ES-I3 (cell line): Measurements from ENCODE around the gene CNIH2.
"Not testable (repeated sequence)": the region's sequence is repeated elsewhere in the genome, so short reads cannot be mapped to it uniquely, and the experiment has no call there.

Experiments used
- H3K36me3 ChIP-seq: 2 replicates; pipeline ENCODE4 v1.6.1; 2013; ENCODE audit warnings: mild to moderate bottlenecking, low read length, control low read depth, moderate library complexity; ENCODE audit not compliant: insufficient read depth
- H3K4me1 ChIP-seq: 2 replicates; pipeline ENCODE4 v1.6.1; 2013; ENCODE audit warnings: mild to moderate bottlenecking, control low read depth, low read length; ENCODE audit not compliant: insufficient read depth
- H3K9ac ChIP-seq: 2 replicates; pipeline ENCODE4 v1.6.1; 2013; ENCODE audit warnings: low read depth, mild to moderate bottlenecking, low read length, moderate library complexity
- H3K9me3 ChIP-seq: 2 replicates; pipeline ENCODE4 v1.6.1; 2013; ENCODE audit warnings: mild to moderate bottlenecking, low read length, moderate library complexity; ENCODE audit not compliant: control insufficient read depth, insufficient read depth

Gene CNIH2

DNA sequence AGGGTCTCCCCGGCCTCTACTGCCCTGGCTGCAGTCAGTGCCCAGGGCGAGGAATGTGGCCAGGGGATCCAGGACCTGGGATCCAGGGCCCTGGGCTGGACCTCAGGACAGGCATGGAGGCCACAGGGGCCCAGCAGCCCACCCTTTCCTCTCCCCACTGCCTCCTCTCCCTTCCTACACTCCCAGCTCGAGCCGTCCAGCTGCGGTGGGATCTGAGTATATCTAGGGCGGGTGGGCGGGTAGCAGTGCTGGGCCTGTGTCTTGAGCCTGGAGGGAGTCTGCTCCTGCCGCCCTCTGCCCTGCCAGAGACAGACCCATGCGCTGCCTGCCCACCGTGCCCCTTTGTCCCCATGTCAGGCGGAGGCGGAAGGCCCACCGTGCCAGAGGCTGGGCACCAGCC is 1.4 kb upstream of the CNIH2 start:
- H3K9ac ChIP-seq, H3K9me3 ChIP-seq, H3K4me1 ChIP-seq: not testable (repeated sequence)
- H3K36me3 ChIP-seq: peaks cover 17% of the 10 kb centered on the region; the same call in 1 of the 2 replicates

DNA sequence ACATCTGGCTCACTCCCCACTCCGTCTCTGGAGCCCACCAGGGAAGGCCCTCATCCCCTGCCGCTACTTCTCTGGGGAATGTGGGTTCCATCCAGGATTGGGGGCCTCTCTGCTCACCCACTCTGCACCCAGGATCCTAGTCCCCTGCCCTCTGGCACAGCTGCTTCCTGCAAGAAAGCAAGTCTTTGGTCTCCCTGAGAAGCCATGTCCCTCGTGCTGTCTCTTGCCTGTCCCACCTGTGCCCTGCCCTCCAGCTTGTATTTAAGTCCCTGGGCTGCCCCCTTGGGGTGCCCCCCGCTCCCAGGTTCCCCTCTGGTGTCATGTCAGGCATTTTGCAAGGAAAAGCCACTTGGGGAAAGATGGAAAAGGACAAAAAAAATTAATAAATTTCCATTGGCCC is 911 bp upstream of the CNIH2 start:
- H3K4me1 ChIP-seq, H3K9me3 ChIP-seq, H3K9ac ChIP-seq: not testable (repeated sequence)
- peaks cover 17% of the 10 kb centered on the region; the same call in 1 of the 2 replicates for H3K36me3 ChIP-seq

GRCh38 chr11:66278363-66279091 is 552 bp downstream of the CNIH2 start:
- peaks cover 10% of the 10 kb centered on the region; the same call in 1 of the 2 replicates for H3K4me1 ChIP-seq
- peaks cover 7% of the 10 kb centered on the region; the same call in 1 of the 2 replicates for H3K36me3 ChIP-seq
- peak overlapping the region; percentile 20; the same call in 1 of the 2 replicates for H3K9ac ChIP-seq
- no peaks in the 10 kb centered on the region for H3K9me3 ChIP-seq

DNA sequence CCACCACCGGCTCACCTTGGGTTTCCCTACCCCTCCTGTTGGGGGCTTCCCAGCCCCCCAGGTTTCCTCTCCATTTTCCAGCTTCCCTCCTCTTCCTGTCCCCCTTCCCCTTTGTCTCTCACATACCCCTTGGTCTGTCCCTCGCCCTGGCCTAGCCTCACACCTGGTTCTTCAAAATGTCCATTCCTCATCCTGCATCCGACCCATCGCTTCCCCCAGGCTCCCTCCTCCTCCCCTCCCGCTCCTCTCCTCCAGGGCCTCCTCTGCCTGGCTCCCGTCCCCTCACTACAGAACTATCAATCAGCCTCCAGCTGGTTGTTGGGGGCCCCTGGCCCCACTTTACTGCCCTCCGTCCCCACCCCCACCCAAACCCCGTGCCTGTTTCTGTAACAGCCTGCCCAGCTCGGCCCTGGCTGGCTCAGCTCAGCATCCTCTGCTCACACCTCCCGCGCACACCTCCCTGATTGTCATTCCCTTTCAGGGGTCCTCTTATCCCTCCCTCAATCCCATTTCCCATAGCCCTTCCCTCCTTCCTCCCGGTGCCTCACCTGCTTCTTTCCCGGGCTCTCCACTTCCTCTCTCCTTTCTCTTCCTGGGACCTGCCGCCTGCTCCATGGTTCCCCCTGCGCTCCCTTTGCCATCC is 1.2 kb downstream of the CNIH2 start:
- Histone ChIP-seq H3K4me1 (peaks cover 10% of the 10 kb centered on the region; the same call in 1 of the 2 replicates), H3K9ac (peak overlapping the region; percentile 20; the same call in 1 of the 2 replicates), H3K9me3 (no peaks in the 10 kb centered on the region), H3K36me3 (peaks cover 5% of the 10 kb centered on the region)

GRCh38 chr11:66280428-66280827 is 2.5 kb downstream of the CNIH2 start:
- no peaks in the 10 kb centered on the region; the same call in 1 of the 2 replicates for H3K36me3 ChIP-seq
- peaks cover 10% of the 10 kb centered on the region; the same call in 1 of the 2 replicates for H3K4me1 ChIP-seq
- H3K9ac ChIP-seq: no peak overlapping the region
- H3K9me3 ChIP-seq: no peaks in the 10 kb centered on the region

- peaks cover 10% of the 10 kb centered on the region; the same call in 1 of the 2 replicates for H3K4me1 ChIP-seq
- no peaks in the 10 kb centered on the region; the same call in 1 of the 2 replicates for H3K36me3 ChIP-seq
- no peak overlapping the region for H3K9ac ChIP-seq
- no peaks in the 10 kb centered on the region for H3K9me3 ChIP-seq
Observed at GRCh38 chr11:66281001-66281400, 3.0 kb downstream of the CNIH2 start.

DNA sequence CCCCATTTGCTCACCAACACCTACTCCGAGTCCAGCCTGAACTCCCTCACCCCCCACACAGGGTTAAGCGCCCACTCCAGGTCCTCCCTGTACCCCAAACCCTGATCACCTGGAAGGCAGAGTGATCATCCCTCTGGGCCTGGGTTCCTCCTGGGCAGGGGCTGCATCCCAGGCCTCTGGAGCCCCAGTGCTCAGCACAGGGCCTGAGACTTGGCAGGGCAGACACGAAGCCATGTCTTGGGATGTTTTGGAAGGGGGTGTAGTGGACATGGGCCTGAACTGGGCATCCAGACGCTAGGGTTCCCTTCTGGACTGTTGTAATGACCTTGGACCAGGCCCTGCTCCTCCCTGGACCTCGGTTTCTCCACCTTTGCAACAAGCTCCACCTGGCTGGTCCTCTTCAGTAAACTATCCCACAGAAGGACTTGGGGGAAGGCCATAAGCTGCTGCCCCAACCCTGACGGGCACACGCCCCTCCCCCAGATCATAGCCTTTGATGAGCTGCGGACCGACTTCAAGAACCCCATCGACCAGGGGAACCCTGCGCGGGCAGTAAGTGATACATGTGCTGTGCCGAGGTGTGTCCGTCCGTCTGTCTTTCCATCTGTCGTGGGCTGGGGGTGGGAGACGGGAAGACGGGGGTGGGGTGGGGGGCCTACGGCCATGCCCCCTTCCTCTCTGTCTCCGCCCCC is 3.9 kb downstream of the CNIH2 start:
- no peaks in the 10 kb centered on the region; the same call in 1 of the 2 replicates for H3K36me3 ChIP-seq
- peaks cover 10% of the 10 kb centered on the region; the same call in 1 of the 2 replicates for H3K4me1 ChIP-seq
- H3K9me3 ChIP-seq: no peaks in the 10 kb centered on the region
- no peak overlapping the region for H3K9ac ChIP-seq

DNA sequence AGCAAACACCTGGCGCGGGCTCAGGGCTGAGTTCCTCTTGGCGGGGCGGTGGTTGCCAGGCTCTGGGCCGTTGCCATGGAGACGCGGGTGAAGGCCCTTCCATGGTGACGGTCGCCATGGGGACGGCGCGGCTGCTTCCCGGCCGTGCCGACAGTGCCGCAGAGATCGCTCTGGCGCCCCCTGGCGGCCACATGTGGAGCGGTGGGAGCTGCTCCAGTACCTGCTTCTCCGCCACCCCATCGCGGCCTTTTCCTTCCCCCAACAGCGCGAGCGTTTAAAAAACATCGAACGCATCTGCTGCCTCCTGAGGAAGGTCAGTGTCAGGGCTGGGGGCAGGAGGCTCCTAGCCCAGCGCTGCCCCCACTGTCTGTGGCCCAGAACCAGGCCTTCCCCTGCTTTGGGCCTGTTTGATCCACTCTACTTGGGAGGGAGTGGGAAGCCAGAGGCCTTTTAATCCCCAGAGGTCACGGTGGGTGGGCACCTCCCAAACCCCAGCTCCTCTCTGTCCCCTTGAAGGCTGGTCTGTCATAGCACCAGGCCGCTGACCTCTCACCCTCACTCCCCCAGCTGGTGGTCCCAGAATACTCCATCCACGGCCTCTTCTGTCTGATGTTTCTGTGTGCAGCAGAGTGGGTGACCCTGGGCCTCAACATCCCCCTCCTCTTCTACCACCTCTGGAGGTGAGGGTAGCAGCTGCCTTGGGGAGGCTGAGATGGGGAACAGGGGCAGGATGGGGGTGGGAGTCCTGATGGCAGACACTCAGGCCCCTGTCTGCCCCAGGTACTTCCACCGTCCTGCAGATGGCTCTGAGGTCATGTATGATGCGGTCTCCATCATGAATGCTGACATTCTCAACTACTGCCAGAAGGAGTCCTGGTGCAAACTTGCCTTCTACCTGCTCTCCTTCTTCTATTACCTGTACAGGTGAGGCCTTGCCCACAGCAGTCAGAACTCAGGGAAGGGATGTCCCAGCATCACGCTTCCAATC is 4.8 kb downstream of the CNIH2 start:
- H3K9ac ChIP-seq: no peak overlapping the region
- H3K9me3 ChIP-seq: no peaks in the 10 kb centered on the region
- peaks cover 10% of the 10 kb centered on the region; the same call in 1 of the 2 replicates for H3K4me1 ChIP-seq
- H3K36me3 ChIP-seq: no peaks in the 10 kb centered on the region; the same call in 1 of the 2 replicates

- H3K9me3 ChIP-seq: no peaks in the 10 kb centered on the region
- peaks cover 10% of the 10 kb centered on the region; the same call in 1 of the 2 replicates for H3K4me1 ChIP-seq
- no peak overlapping the region for H3K9ac ChIP-seq
- no peaks in the 10 kb centered on the region; the same call in 1 of the 2 replicates for H3K36me3 ChIP-seq
Observed at GRCh38 chr11:66283461-66284105, 5.6 kb downstream of the CNIH2 start.

- Histone ChIP-seq H3K36me3 (no peaks in the 10 kb centered on the region; the same call in 1 of the 2 replicates), H3K9me3 (no peaks in the 10 kb centered on the region), H3K9ac (no peak overlapping the region), H3K4me1 (peaks cover 8% of the 10 kb centered on the region; the same call in 1 of the 2 replicates)
Observed at GRCh38 chr11:66284526-66285078, 6.6 kb downstream of the CNIH2 start.

DNA sequence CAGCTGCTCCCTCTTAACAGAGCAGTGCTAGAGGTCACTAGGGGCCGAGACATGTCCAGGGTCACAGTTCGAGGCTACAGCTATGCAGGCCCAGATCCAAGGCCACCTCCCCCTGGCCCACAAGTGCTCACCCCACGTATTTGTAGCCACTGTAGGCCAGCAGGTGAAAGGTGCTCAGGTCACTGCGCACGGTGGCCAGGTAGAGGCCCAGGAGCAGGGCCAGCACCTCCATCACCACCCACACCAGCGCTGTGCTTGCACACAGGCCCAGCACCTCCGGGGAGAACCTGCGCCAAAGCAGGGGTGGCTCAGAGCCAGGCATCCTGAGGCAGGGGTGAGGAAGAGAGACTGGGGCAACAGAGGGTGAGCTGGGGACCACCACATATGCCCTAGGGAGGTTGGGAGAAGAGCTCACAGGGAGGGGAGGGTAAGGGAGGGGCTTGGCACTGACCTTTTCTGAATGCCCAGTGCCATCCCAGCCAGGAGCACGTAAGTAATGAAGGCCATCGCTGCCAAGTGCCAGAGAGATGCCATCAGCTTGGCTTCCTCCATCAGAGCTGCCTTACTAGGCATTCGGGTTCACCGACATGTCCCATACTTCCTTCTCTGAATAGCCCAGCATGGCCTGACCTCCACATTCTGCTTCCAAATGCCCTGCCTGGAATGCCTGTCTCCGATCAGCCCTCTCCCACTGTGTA is 7.4 kb downstream of the CNIH2 start:
- no peaks in the 10 kb centered on the region; the same call in 1 of the 2 replicates for H3K36me3 ChIP-seq
- no peaks in the 10 kb centered on the region for H3K9me3 ChIP-seq
- H3K4me1 ChIP-seq: peaks cover 13% of the 10 kb centered on the region; the same call in 1 of the 2 replicates
- no peak overlapping the region for H3K9ac ChIP-seq

DNA sequence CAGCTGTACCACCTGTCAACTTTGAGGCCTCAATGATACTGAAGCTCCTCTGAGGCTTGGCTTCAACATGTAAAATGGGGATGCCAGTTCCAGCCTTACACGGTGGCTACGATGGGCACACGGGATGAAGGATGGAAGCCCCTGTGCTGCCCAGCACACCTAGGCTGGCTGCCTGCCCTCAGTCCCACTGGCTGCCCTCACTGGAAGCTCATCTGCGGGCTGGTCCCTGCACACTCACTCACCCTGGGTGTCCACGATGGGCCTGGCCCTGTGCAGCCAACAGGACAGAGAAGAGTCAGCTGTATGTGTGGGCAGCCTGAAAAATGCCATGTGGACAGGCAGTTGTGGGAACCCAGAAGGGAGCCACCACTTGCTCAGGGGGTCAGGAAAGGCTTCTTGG is 8.7 kb downstream of the CNIH2 start:
- H3K4me1 ChIP-seq: peaks cover 11% of the 10 kb centered on the region; the same call in 1 of the 2 replicates
- no peaks in the 10 kb centered on the region; the same call in 1 of the 2 replicates for H3K36me3 ChIP-seq
- no peak overlapping the region for H3K9ac ChIP-seq
- no peaks in the 10 kb centered on the region for H3K9me3 ChIP-seq
